HepG2 (cell line): ENCODE measurements around the gene DNAJC1. TPM values are rescaled to one million over a fixed set of nuclear protein-coding genes. Genes with fewer than 3 reads are reported as not detected.

Source experiments
- ATAC-seq: fragments of 200-7000 bp; cut with Tn5 transposase; 3 replicates; pipeline ENCODE4 v1.9.1; 2020; ENCODE audit warnings: mild to moderate bottlenecking, moderate library complexity
- BruUV-seq: library from RNA; stranded (reverse); fragments of 400-500 nt; replicated peaks from 2 replicates; lab custom pipeline; 2021; lab: Mats Ljungman, UMichigan
- CTCF ChIA-PET: fragments of 300-600 bp; formaldehyde crosslinking; extraction: SDS; loops from one replicate; lab custom pipeline; 2021; ENCODE audit warnings: low total read pairs, inconsistent platforms, low intra/inter-chr PET ratio; lab: Yijun Ruan, JAX
- POLR2A ChIA-PET: fragments of 350-600 bp; sonication (Branson Sonifier 250); formaldehyde crosslinking; loops from one replicate; lab custom pipeline; 2020; ENCODE audit warnings: antibody characterized with exemption, inconsistent platforms; lab: Yijun Ruan, JAX
- DNase-seq: peaks from one replicate; pipeline ENCODE4 v3.0.0-alpha.2; 2015; ENCODE audit warnings: low spot score
- FAIRE-seq: peaks from 3 replicates; lab custom pipeline; 2011; peaks lifted over from hg19 to GRCh38; lab: Jason Lieb, UNC
- H2AFZ ChIP-seq: one replicate; pipeline ENCODE4 v1.6.1; 2011; ENCODE audit warnings: low read length, inconsistent platforms
- H3K27ac ChIP-seq: fragments of 300-600 bp; 3 replicates; pipeline ENCODE4 v1.8.0; 2011; ENCODE audit warnings: mixed run types, mild to moderate bottlenecking, mixed read lengths, low read length, inconsistent platforms; ENCODE audit not compliant: insufficient read depth; ENCODE audit errors: extremely low read length
- H3K27me3 ChIP-seq, 2 experiments: fragments of 200-600 bp in 1 of 2; 2 replicates in 1 of 2; 3 replicates in 1 of 2; pipeline versions ENCODE4 v1.6.0 to v1.8.0; 2011; ENCODE audit warnings: low read length in 2 of 2, mild to moderate bottlenecking in 2 of 2, moderate library complexity in 2 of 2, inconsistent platforms in 1 of 2; ENCODE audit not compliant: insufficient read depth in 2 of 2, control insufficient read depth in 1 of 2
- H3K36me3 ChIP-seq, 2 experiments: fragments of 200-600 bp in 1 of 2; replicated peaks in 1 of 2; 2 replicates in 1 of 2; 3 replicates in 1 of 2; pipeline versions ENCODE4 v1.5.1 to v1.8.0; 2011; ENCODE audit warnings: low read length in 2 of 2, inconsistent platforms in 1 of 2; ENCODE audit not compliant: insufficient read depth in 2 of 2, control insufficient read depth in 1 of 2
- H3K4me1 ChIP-seq: 2 replicates; pipeline ENCODE4 v1.5.1; 2012; ENCODE audit warnings: low read length, inconsistent platforms; ENCODE audit not compliant: insufficient read depth
- H3K4me2 ChIP-seq: 2 replicates; pipeline ENCODE4 v1.6.0; 2011; ENCODE audit warnings: low read depth, low read length, inconsistent platforms
- H3K4me3 ChIP-seq, 3 experiments: fragments of 200-600 bp in 1 of 3; sonication (generic), shearing (Covaris generic) in 1 of 3; replicated peaks in 1 of 3; 2 replicates each; pipeline ENCODE4 v1.5.1; 2011 to 2016; ENCODE audit warnings: low read length in 3 of 3, inconsistent platforms in 2 of 3, low read depth in 2 of 3, mild to moderate bottlenecking in 2 of 3, control low read depth in 1 of 3, mixed read lengths in 1 of 3; ENCODE audit not compliant: insufficient read depth in 1 of 3
- H3K79me2 ChIP-seq: one replicate; pipeline ENCODE4 v1.6.1; 2011; ENCODE audit warnings: low read length, inconsistent platforms; ENCODE audit not compliant: insufficient read depth
- H3K9ac ChIP-seq: 2 replicates; pipeline ENCODE4 v1.6.0; 2011; ENCODE audit warnings: mild to moderate bottlenecking, low read depth, low read length, inconsistent platforms; ENCODE audit not compliant: insufficient read depth
- H3K9me3 ChIP-seq: 2 replicates; pipeline ENCODE4 v1.5.1; 2012; ENCODE audit warnings: mild to moderate bottlenecking, low read length
- H4K20me1 ChIP-seq: 2 replicates; pipeline ENCODE4 v1.6.0; 2011; ENCODE audit warnings: inconsistent platforms, mild to moderate bottlenecking, low read length, moderate library complexity; ENCODE audit not compliant: insufficient read depth
- HDAC1 ChIP-seq: sonication (generic); formaldehyde crosslinking; IDR thresholded peaks from 2 replicates; pipeline ENCODE4 v1.5.1; 2020; ENCODE audit warnings: mild to moderate bottlenecking, missing genetic modification reagents
- SAFB2 ChIP-seq: sonication (generic); formaldehyde crosslinking; IDR thresholded peaks from 2 replicates; pipeline ENCODE4 v1.5.1; 2020; ENCODE audit warnings: missing genetic modification reagents, low read depth, mild to moderate bottlenecking, borderline replicate concordance
- SMAD1 ChIP-seq: sonication (generic); formaldehyde crosslinking; IDR thresholded peaks from 2 replicates; pipeline ENCODE4 v1.4.0; 2020; ENCODE audit warnings: missing genetic modification reagents, low read depth, mild to moderate bottlenecking, borderline replicate concordance
- XBP1 ChIP-seq: sonication (generic); formaldehyde crosslinking; IDR thresholded peaks from 2 replicates; pipeline ENCODE4 v1.5.0; 2020; ENCODE audit warnings: missing genetic modification reagents
- ZGPAT ChIP-seq: IDR thresholded peaks from 2 replicates; pipeline ENCODE4 v1.6.1; 2016; ENCODE audit warnings: mild to moderate bottlenecking
- ZNF501 ChIP-seq: sonication (generic); formaldehyde crosslinking; IDR thresholded peaks from 2 replicates; pipeline ENCODE4 v1.5.1; 2020; ENCODE audit warnings: mild to moderate bottlenecking, moderate library complexity, missing genetic modification reagents
- ZNF615 ChIP-seq: sonication (generic); formaldehyde crosslinking; IDR thresholded peaks from 2 replicates; pipeline ENCODE4 v1.5.0; 2020; ENCODE audit warnings: mild to moderate bottlenecking, missing genetic modification reagents, borderline replicate concordance
- whole genome bisulfite sequencing: methylation state at CpG from one replicate; pipeline ENCODE4 v1.1.6; 2017; ENCODE audit warnings: low lambda C conversion rate; 5-methylcytosine and 5-hydroxymethylcytosine counted together
- in situ Hi-C: cut with HindIII; loops from 2 replicates; pipeline ENCODE4 v1.10.0; 2017; ENCODE audit warnings: low pct_unique_long_range_greater_than_20kb; ENCODE audit not compliant: extremely low pct_ligation_motif_present
- intact Hi-C: fragments of 100-400 bp; cut with micrococcal nuclease; formaldehyde crosslinking; loops from one replicate; pipeline ENCODE4 v1.10.0; 2022; ENCODE audit not compliant: unreplicated experiment
- polyA plus RNA-seq, 8 experiments: library from polyadenylated mRNA; depleted of rRNA in 3 of 8; stranded (reverse) in 7 of 8; unstranded in 1 of 8; fragments of >200 nt; fragmentation: Illumina TruSeq in 4 of 8; extraction: Trizol in 4 of 8; gene quantifications; 2 replicates each; pipeline versions ENCODE4 v1.2.1 to v1.2.3, GENCODE V29; 2011 to 2016; ENCODE audit warnings: low read depth in 4 of 8, missing spikeins in 1 of 8, mixed read lengths in 1 of 8; ENCODE audit not compliant: insufficient read depth in 1 of 8
- total RNA-seq, 5 experiments: library from RNA; depleted of rRNA; stranded (reverse); fragments of >200 nt; fragmentation: Illumina TruSeq; extraction: Trizol; gene quantifications; 2 replicates each; pipeline ENCODE4 v1.2.3, GENCODE V29; 2016; ENCODE audit warnings: low read depth in 1 of 5

DNAJC1 gene
- total and polyA plus RNA-seq, 2 of the 13 experiments (the other 11 are each of a cell fraction or from before 2014, with no cell fraction given), result 9.9 to 16.6 TPM

GRCh38 chr10:21929070-21929469 lies 74.5 kb downstream of the DNAJC1 start:
- FAIRE-seq, result no peak
- POLR2A ChIA-PET, result no interaction called here

GRCh38 chr10:21927631-21928353 lies 75.7 kb downstream of the DNAJC1 start:
- ATAC-seq, result no peak
- TF ChIP-seq SAFB2 (CRISPR knock-in tag), result no peak
- Histone ChIP-seq H3K4me2 (no peak overlapping the region), H3K9me3 (no peaks in the 10 kb centered on the region), H3K4me1 (peaks cover 15% of the 10 kb centered on the region), H2AFZ (no peak overlapping the region), H3K79me2 (no peaks in the 10 kb centered on the region), H3K36me3 (no peaks in the 10 kb centered on the region), H4K20me1 (no peaks in the 10 kb centered on the region), H3K4me3 (no peak overlapping the region), H3K9ac (no peak overlapping the region), H3K27ac (no peak overlapping the region), H3K27me3 (no peaks in the 10 kb centered on the region)
- POLR2A ChIA-PET, result no interaction called here
- WGBS, result 96% methylated on average over 4 of the region's 4 CpGs
- no TSS peak for BruUV-seq
- intact Hi-C loops, result no loop called here
- CTCF ChIA-PET, result no interaction called here
- in situ Hi-C loops, result no loop called here
- FAIRE-seq, result no peak
- DNase-seq, result no peak

More at GRCh38 chr10:21929070-21929469, 74.5 kb downstream of the DNAJC1 start:
- no peak overlapping the region for H3K4me2 ChIP-seq
- in situ Hi-C loops (no loop called here), intact Hi-C loops (no loop called here)
- no peaks in the 10 kb centered on the region for H3K79me2 ChIP-seq
- CTCF ChIA-PET, result no interaction called here
- TF ChIP-seq ZNF615, result no peak
- no peak for TF ChIP-seq SMAD1 (CRISPR knock-in tag)
- TF ChIP-seq ZGPAT (CRISPR knock-in tag), result no peak
- no peak for TF ChIP-seq HDAC1 (CRISPR knock-in tag)
- no peak for TF ChIP-seq ZNF501 (CRISPR knock-in tag)
- TF ChIP-seq XBP1 (CRISPR knock-in tag), result no peak
- no peak overlapping the region for H3K4me3 ChIP-seq
- H3K9ac ChIP-seq, result no peak overlapping the region
- BruUV-seq, result no TSS peak
- ATAC-seq, result no peak
- H3K4me1 ChIP-seq, result peaks cover 15% of the 10 kb centered on the region
- DNase-seq, result no peak
- WGBS, result 97% methylated on average over 2 of the region's 2 CpGs
- H2AFZ ChIP-seq, result no peak overlapping the region
- H4K20me1 ChIP-seq, result no peaks in the 10 kb centered on the region
- no peaks in the 10 kb centered on the region for H3K36me3 ChIP-seq
- no peaks in the 10 kb centered on the region for H3K27me3 ChIP-seq
- no peak overlapping the region for H3K27ac ChIP-seq
- H3K9me3 ChIP-seq, result no peaks in the 10 kb centered on the region
